ENCODE data around the gene OSBPL10.

DNA sequence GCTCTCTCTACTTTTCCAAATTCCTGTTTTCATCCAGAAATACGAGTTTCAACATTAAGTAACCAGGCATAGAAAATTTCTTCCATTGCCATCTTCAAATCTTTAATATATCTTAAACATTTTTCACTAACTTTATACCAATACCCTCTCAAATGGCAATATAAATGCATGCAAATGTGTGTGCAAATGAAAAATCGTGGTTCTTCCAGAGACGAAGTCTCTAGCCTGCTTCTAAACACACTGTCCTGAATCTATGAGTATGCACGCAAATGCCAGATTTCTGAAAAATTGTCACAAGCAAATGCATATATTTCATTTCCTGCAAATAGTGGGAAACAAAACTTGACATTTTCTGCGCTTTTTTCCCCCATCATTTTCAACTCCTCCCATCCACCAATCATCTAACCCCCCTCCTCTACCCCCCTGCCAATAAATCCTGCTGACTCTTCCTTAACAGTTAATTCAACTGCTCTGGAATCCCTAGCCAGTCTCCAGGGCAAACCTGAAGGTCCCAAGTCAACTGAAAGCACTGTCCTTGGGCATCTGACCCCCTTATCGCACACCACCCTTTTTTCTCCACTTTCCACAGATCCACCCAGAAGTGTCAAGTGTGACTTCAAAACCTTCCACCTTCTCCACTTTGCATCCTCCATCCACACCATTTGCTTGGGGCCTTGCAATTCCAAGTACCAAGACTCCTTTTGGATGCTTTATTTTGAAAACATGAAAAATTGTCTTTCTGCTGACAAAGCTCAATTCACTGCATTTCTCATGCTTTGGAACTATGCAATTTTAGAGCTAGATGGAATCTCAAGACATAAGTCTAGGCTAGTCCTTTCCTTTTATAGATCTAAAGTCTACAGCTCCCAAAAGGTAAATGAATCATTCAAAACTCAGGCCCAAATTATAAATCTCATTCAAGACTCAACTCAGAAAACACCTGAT lies 144.7 kb downstream of the OSBPL10 start:
- TF ChIP-seq SP1 (IDR thresholded peaks at IDR 0.05), result no peak
- TF ChIP-seq NFRKB (IDR thresholded peaks at IDR 0.05), result no peak
- no peak for TF ChIP-seq BHLHE40 (IDR thresholded peaks at IDR 0.05; ENCODE audit: borderline replicate concordance)
- no peak for TF ChIP-seq L3MBTL2 (conservative IDR thresholded peaks at IDR 0.05)
- no peak for TF ChIP-seq HDGF (IDR thresholded peaks at IDR 0.05; ENCODE audit: borderline replicate concordance)
- no peak for TF ChIP-seq ZNF384 (IDR thresholded peaks at IDR 0.05)
- TF ChIP-seq FOXK2 (IDR thresholded peaks at IDR 0.05), result no peak
- no peak for TF ChIP-seq FOXA1 (IDR thresholded peaks at IDR 0.05)
- TF ChIP-seq, protein P1, sequence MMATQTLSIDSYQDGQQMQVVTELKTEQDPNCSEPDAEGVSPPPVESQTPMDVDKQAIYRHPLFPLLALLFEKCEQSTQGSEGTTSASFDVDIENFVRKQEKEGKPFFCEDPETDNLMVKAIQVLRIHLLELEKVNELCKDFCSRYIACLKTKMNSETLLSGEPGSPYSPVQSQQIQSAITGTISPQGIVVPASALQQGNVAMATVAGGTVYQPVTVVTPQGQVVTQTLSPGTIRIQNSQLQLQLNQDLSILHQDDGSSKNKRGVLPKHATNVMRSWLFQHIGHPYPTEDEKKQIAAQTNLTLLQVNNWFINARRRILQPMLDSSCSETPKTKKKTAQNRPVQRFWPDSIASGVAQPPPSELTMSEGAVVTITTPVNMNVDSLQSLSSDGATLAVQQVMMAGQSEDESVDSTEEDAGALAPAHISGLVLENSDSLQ (IDR thresholded peaks at IDR 0.05), result no peak
- TF ChIP-seq FOXM1 (IDR thresholded peaks at IDR 0.05; ENCODE audit: borderline replicate concordance), result no peak
- TF ChIP-seq ELF4 (IDR thresholded peaks at IDR 0.05), result no peak

Data from HEK293T (cell line).